HUES48 (cell line): Measurements from ENCODE around the gene ELAC1.
A peak's percentile ranks its signal among the peaks of the same experiment; 100 is the strongest.

Source experiments
- H3K27ac ChIP-seq: one replicate; pipeline ENCODE4 v1.7.0; 2013; ENCODE audit warnings: low read depth, low read length, inconsistent platforms
- H3K27me3 ChIP-seq: 2 replicates; pipeline ENCODE4 v1.6.1; 2013; ENCODE audit warnings: mild to moderate bottlenecking, low read length; ENCODE audit not compliant: control insufficient read depth, insufficient read depth
- H3K36me3 ChIP-seq: 2 replicates; pipeline ENCODE4 v1.6.1; 2013; ENCODE audit warnings: low read length; ENCODE audit not compliant: control insufficient read depth, insufficient read depth
- H3K4me1 ChIP-seq: 2 replicates; pipeline ENCODE4 v1.6.1; 2013; ENCODE audit warnings: mild to moderate bottlenecking, low read length; ENCODE audit not compliant: control insufficient read depth, insufficient read depth
- H3K4me3 ChIP-seq: 2 replicates; pipeline ENCODE4 v1.5.1; 2013; ENCODE audit warnings: mild to moderate bottlenecking, low read depth, low read length
- H3K9ac ChIP-seq: 2 replicates; pipeline ENCODE4 v1.6.1; 2013; ENCODE audit warnings: mild to moderate bottlenecking, low read depth, low read length, moderate library complexity
- H3K9me3 ChIP-seq: 2 replicates; pipeline ENCODE4 v1.6.1; 2013; ENCODE audit warnings: low read length; ENCODE audit not compliant: control insufficient read depth, insufficient read depth

The ELAC1 gene

DNA sequence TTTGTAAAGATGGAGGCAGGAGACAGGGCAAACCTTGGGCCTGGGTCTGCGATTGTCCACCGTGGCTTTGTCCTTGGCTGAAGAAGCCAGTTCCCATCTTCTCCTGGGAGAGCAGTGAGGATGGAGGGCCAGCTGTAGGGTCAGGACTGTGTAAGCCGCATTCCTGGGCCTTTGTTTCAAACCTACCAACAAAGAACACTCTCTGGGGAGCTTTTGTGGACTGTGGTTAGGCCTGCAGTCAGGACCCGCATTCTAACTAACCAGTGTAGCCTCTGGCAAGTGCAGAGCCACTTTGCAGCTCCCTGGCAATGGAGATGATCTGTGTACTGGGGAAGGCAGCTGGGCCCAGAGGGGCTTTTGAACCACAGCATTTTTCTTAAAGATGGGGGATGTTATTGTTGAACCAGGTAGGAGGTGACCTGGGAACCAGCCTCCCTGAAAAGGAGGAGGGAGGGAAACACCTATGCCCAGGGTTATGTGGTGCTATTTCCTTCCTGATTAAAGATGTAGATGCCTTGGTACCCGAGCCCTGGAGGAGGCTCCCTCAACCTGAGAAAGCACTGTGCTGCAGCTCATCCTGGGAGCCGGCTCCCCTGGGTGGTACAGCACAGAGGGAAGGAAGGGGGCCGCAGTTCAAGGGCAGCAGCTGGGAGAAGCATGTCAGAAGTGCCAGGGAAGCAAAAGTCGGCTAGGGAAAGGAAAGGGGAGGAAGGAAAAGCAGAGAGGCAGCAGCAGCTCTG lies 49.5 kb downstream of the ELAC1 start:
- H3K4me1 ChIP-seq: peaks cover 11% of the 10 kb centered on the region
- no peaks in the 10 kb centered on the region for H3K36me3 ChIP-seq
- H3K9me3 ChIP-seq: no peaks in the 10 kb centered on the region
- peak overlapping the region; percentile 75 for H3K27ac ChIP-seq
- H3K27me3 ChIP-seq: no peaks in the 10 kb centered on the region
- H3K9ac ChIP-seq: no peak overlapping the region
- H3K4me3 ChIP-seq: no peak overlapping the region

DNA sequence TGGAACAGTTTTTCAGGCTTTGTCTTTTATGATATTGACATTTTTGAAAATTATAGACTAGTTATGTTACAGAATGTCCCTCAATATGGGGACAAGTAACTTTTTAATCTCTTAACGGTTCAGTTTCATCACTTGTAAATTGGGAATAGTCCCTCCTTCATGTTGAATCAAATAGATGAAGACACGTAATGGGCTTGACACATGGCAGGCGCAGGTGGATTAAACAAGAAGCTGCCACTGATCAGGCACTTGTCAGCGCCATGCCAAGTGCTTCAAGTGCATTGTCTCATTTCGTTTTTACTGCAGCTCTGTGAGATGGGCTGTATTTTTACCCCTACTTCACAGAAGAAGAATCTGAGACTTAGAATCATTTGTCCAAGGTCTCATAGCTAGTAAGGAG lies 52.7 kb downstream of the ELAC1 start:
- Histone ChIP-seq H3K9ac (no peak overlapping the region), H3K27ac (no peak overlapping the region), H3K27me3 (no peaks in the 10 kb centered on the region)

DNA sequence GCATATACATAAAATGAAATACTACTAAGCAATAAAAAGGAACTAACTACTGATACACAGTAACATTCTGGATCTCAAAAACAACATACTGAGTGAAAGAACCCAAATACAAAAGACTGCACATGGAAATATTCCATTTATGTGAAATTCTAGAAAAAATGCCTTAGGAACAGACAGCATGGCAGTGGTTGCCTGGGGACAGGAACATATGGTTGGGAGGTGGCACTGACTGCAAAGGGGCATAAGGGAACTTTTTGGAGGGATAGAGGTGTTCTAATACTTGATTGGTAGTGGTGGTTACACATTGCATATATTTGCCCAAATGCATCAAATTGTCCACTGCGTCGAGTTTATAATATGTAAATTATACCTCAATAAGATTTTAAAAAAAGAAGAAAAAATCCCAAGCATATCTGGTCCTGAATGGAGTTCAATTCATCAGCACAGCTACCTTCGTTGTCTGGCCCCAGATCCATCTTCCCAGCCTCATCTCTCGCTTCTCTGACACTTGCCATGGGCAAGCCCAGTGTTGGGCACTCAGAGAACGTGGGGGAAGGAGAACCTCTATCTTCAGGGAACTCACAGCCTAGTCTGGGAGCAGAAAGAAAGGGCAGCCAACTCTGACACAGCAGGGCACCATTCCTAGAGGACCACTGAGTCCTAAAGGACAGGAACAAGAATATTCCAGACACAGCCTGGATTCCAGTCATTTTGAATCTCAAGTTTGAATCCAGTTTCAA lies 53.6 kb downstream of the ELAC1 start:
- Histone ChIP-seq H3K9ac (no peak overlapping the region), H3K4me3 (no peak overlapping the region), H3K27me3 (no peaks in the 10 kb centered on the region), H3K27ac (no peak overlapping the region), H3K4me1 (peaks cover 11% of the 10 kb centered on the region), H3K9me3 (no peaks in the 10 kb centered on the region), H3K36me3 (peaks cover 9% of the 10 kb centered on the region)

More for the DNA sequence above, 52.7 kb downstream of the ELAC1 start:
- Histone ChIP-seq H3K4me3 (no peak overlapping the region), H3K36me3 (peaks cover 5% of the 10 kb centered on the region), H3K9me3 (no peaks in the 10 kb centered on the region), H3K4me1 (peaks cover 11% of the 10 kb centered on the region)

DNA sequence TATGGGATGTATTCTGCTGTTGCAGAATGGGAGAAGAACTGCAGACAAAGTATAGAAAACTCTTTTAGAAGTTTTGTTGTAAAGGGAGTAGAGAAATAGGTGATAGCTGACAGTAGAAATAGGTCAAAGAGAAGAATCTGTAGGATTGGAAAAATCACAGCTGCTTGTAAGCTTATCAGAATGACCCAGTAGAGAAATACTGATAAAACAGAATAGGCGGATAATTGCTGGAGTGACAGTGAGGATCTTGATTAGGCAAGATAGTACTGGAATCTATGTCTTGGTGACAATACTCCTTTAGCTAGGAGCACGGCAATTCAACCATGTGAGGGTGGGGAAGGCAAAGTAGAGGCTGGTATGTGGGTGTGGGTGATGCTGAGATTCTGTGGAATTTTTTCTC lies 57.7 kb downstream of the ELAC1 start:
- Histone ChIP-seq H3K4me3 (no peak overlapping the region), H3K9ac (no peak overlapping the region), H3K9me3 (no peaks in the 10 kb centered on the region), H3K27ac (no peak overlapping the region), H3K4me1 (peaks cover 23% of the 10 kb centered on the region), H3K36me3 (peaks cover 14% of the 10 kb centered on the region), H3K27me3 (no peaks in the 10 kb centered on the region)

DNA sequence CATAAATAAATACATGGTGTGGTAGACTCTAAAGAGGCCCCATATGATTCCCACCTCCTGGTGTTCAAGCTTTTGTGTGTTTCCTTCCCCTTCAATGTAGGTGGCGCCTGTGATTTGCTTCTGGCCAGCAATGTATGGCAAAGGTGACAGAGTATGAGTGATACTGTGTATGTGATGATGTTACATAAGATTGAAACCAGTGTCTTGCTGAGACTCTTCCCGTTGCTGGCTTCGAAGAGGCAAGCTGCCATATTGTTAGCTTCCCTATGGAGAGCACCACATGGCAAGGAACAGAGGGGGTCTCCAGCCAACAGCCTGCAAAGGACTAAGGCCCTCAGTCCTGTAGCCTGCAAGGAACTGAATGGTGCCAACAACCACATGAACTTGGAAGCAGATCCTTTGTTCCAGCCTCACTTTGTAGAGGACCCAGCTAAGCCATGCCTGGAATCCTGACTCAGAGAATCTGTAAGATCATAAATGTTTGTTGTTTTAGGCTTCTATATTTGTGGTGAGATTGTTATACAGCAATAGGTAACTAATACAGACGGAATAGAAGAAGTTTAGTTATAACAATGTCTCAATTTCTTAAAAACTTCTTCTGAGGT lies 60.5 kb downstream of the ELAC1 start:
- Histone ChIP-seq H3K4me1 (peaks cover 34% of the 10 kb centered on the region), H3K9me3 (no peaks in the 10 kb centered on the region), H3K36me3 (peaks cover 15% of the 10 kb centered on the region), H3K4me3 (peak overlapping the region; percentile 76), H3K9ac (0 out of 2 replicates have a peak overlapping the region, but pooled peaks have one; percentile 4), H3K27ac (peak overlapping the region; percentile 87), H3K27me3 (no peaks in the 10 kb centered on the region)

DNA sequence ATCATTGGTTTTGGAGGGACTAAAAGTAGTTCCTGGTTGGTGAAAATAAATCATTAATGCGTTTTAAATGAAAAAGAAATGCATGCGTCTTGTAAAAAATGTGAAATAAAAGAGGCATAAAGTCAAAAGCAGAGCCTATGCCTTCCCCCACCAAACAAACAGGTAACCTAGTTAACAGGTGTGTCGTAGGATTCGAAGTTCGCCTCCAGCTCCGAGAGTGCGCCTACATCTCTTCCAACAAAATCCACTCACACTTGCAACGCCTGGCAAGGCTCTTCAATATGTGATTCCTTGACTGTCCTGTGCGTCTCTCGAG lies 61.5 kb downstream of the ELAC1 start:
- H3K27ac ChIP-seq: peak overlapping the region; percentile 98
- H3K9ac ChIP-seq: peak overlapping the region; percentile 72
- no peaks in the 10 kb centered on the region for H3K9me3 ChIP-seq
- peak overlapping the region; percentile 76 for H3K4me3 ChIP-seq
- H3K4me1 ChIP-seq: peaks cover 41% of the 10 kb centered on the region
- peaks cover 22% of the 10 kb centered on the region for H3K36me3 ChIP-seq
- H3K27me3 ChIP-seq: no peaks in the 10 kb centered on the region

DNA sequence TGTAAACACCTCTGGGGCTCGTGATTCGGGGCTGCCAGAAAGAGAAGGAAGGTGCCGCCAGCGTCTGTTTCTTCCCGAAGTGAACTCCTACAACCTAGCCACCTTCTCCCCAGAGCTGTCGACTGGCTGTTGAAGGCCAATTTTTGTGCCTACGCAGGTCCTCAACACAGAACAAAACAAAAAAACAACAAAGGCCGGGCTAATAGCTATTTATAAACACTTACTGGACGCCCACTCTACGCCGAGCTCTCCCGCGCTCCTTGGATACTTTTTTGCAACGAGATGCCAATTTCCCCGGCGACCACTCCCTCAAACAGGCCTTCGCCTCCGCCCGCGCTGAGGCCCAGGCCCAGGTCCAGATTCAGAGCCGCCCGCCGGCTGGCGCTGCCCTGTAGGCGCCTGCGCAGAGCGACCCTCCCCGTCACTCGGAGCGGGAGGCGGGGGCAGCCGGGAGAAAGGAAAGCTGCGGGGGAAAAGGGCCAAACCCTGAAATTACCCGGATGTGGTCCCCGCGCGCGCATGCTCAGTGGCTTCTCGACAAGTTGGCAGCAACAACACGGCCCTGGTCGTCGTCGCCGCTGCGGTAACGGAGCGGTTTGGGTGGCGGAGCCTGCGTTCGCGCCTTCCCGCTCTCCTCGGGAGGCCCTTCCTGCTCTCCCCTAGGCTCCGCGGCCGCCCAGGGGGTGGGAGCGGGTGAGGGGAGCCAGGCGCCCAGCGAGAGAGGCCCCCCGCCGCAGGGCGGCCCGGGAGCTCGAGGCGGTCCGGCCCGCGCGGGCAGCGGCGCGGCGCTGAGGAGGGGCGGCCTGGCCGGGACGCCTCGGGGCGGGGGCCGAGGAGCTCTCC lies 62.1 kb downstream of the ELAC1 start, which contains the start of gene SMAD4:
Gene SMAD4, plus strand, starts transcription at position 520 of the 843 bp plus-strand sequence. CDS start 16,834 bp downstream, outside the sequence.
- peak within 1 kb of the TSS; percentile 76 for H3K4me3 ChIP-seq
- H3K9ac ChIP-seq: peak within 1 kb of the TSS; percentile 86
- no peaks in the 10 kb centered on the region for H3K9me3 ChIP-seq
- H3K4me1 ChIP-seq: peaks cover 41% of the 10 kb centered on the region
- no peaks in the 10 kb centered on the region for H3K27me3 ChIP-seq
- H3K36me3 ChIP-seq: peaks cover 22% of the 10 kb centered on the region
- H3K27ac ChIP-seq: peak within 1 kb of the TSS; percentile 98

DNA sequence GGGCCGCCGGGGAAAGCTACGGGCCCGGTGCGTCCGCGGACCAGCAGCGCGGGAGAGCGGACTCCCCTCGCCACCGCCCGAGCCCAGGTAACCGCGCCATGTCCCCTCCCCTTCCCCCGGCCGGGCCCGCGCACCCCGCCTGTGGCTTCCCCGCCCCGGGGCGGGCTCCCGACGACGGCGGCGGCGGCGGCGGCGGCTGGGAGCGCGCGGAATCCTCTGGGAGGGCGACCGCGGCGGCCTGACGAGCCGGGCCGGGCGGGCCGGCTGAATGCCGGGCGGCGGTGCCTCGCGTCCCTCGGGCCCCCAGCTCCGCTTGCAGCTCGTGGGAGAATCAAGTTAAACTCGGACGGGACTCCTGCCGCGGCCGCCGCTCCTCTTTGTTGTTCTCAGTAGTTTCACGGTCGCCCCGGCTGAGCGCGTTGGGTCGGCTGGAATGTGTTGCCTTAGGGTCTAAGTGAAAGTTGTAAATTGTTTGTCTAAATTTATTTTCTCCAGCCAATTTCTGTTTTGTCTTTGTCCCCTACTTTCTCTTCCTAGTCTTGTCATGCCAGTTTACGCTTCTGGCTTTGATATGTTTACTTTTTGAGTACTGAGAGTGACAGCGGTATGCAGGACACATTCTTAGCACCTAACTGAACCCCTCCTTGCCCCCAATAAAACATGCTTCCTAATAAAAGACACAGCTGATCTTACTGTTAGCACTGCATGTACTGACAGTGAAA lies 62.9 kb downstream of the ELAC1 start:
- peak overlapping the region; percentile 98 for H3K27ac ChIP-seq
- H3K36me3 ChIP-seq: peaks cover 14% of the 10 kb centered on the region
- peak overlapping the region; percentile 76 for H3K4me3 ChIP-seq
- no peaks in the 10 kb centered on the region for H3K27me3 ChIP-seq
- H3K9me3 ChIP-seq: no peaks in the 10 kb centered on the region
- H3K4me1 ChIP-seq: peaks cover 41% of the 10 kb centered on the region
- peak overlapping the region; percentile 86 for H3K9ac ChIP-seq

DNA sequence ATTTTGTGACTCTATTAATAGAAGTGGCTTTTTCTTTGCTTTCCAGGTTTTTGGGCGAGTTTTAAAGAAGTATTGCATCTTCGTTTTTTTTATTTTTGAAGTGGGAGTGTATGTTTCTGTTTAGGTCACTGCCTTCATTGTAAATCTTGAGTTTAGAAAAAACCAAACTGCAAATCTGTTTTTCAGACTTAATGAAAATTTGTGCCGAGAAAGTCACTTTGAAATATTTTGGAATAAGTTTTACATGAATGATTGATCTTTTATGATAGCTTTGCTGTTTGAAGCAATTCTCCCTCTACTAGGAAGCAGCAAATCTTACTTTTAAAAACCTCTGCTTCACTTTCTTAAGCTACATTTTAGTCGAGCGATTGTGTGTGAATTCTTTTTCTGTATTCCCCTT lies 64.4 kb downstream of the ELAC1 start:
- peaks cover 47% of the 10 kb centered on the region for H3K4me1 ChIP-seq
- H3K36me3 ChIP-seq: peaks cover 13% of the 10 kb centered on the region
- H3K27ac ChIP-seq: no peak overlapping the region
- no peak overlapping the region; the same call in 1 of the 2 replicates for H3K9ac ChIP-seq
- H3K27me3 ChIP-seq: no peaks in the 10 kb centered on the region
- H3K4me3 ChIP-seq: peak overlapping the region; percentile 76
- no peaks in the 10 kb centered on the region for H3K9me3 ChIP-seq

DNA sequence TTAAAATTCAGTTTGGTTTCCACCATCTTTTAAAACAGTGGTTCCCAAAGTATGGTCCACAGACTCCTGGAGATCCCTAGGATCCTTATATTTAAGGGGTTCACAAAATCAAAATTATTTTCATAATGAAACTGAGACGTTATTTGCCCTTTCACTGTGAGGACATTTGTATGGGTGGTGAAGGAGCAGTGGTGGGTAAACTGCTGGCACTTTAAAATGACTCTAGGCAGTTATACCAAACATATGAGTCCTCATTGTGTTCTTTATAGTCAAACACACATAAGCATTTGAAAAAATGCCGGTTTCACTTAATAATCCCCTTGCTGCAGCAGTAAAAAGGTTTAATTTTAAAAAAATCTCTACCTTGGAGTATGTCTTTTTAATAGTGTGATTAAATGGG lies 69.4 kb downstream of the ELAC1 start:
- Histone ChIP-seq H3K9ac (no peak overlapping the region), H3K27ac (no peak overlapping the region), H3K4me1 (peaks cover 63% of the 10 kb centered on the region), H3K4me3 (no peak overlapping the region), H3K36me3 (peaks cover 8% of the 10 kb centered on the region), H3K27me3 (no peaks in the 10 kb centered on the region), H3K9me3 (no peaks in the 10 kb centered on the region)
